ENCODE data around the gene BMP6.

Gene BMP6

GRCh38 chr6:7719364-7719850 is 6.5 kb upstream of the BMP6 start:
- in situ Hi-C loops (cut with MboI; ENCODE audit: low sequenced_read_pairs), result no loop called here

- in situ Hi-C loops (cut with MboI; ENCODE audit: low sequenced_read_pairs), result no loop called here
Measured at GRCh38 chr6:7720346-7720745, 5.6 kb upstream of the BMP6 start.

- in situ Hi-C loops (cut with MboI; ENCODE audit: low sequenced_read_pairs), result no loop called here
Measured at GRCh38 chr6:7721649-7722048, 4.2 kb upstream of the BMP6 start.

GRCh38 chr6:7723041-7723447 is 2.9 kb upstream of the BMP6 start:
- in situ Hi-C loops (cut with MboI; ENCODE audit: low sequenced_read_pairs), result no loop called here

GRCh38 chr6:7723554-7723953 is 2.3 kb upstream of the BMP6 start:
- in situ Hi-C loops (cut with MboI; ENCODE audit: low sequenced_read_pairs), result no loop called here

GRCh38 chr6:7725412-7725811 is 487 bp upstream of the BMP6 start:
- in situ Hi-C loops (cut with MboI; ENCODE audit: low sequenced_read_pairs), result no loop called here

GRCh38 chr6:7726416-7727085 is 652 bp downstream of the BMP6 start:
- in situ Hi-C loops (cut with MboI; ENCODE audit: low sequenced_read_pairs), result no loop called here

GRCh38 chr6:7727086-7727945 is 1.4 kb downstream of the BMP6 start:
- in situ Hi-C loops (cut with MboI; ENCODE audit: low sequenced_read_pairs), result no loop called here

- in situ Hi-C loops (cut with MboI; ENCODE audit: low sequenced_read_pairs), result no loop called here
Measured at GRCh38 chr6:7727946-7728854, 2.3 kb downstream of the BMP6 start.

GRCh38 chr6:7728855-7729590 is 3.1 kb downstream of the BMP6 start:
- in situ Hi-C loops (cut with MboI; ENCODE audit: low sequenced_read_pairs), result no loop called here

GRCh38 chr6:7730001-7730783 is 4.3 kb downstream of the BMP6 start:
- in situ Hi-C loops (cut with MboI; ENCODE audit: low sequenced_read_pairs), result no loop called here

GRCh38 chr6:7730784-7731227 is 4.9 kb downstream of the BMP6 start:
- in situ Hi-C loops (cut with MboI; ENCODE audit: low sequenced_read_pairs), result no loop called here

GRCh38 chr6:7731294-7731693 is 5.4 kb downstream of the BMP6 start:
- in situ Hi-C loops (cut with MboI; ENCODE audit: low sequenced_read_pairs), result no loop called here

GRCh38 chr6:7732228-7732627 is 6.3 kb downstream of the BMP6 start:
- in situ Hi-C loops (cut with MboI; ENCODE audit: low sequenced_read_pairs), result no loop called here

- in situ Hi-C loops (cut with MboI; ENCODE audit: low sequenced_read_pairs), result no loop called here
Measured at GRCh38 chr6:7734707-7735383, 8.9 kb downstream of the BMP6 start.

- in situ Hi-C loops (cut with MboI; ENCODE audit: low sequenced_read_pairs), result no loop called here
Measured at GRCh38 chr6:7737106-7737505, 11.2 kb downstream of the BMP6 start.

- in situ Hi-C loops (cut with MboI; ENCODE audit: low sequenced_read_pairs), result no loop called here
Measured at GRCh38 chr6:7737867-7738266, 12.0 kb downstream of the BMP6 start.

- in situ Hi-C loops (cut with MboI; ENCODE audit: low sequenced_read_pairs), result no loop called here
Measured at GRCh38 chr6:7742223-7742785, 16.4 kb downstream of the BMP6 start.

GRCh38 chr6:7745942-7746341 is 20.0 kb downstream of the BMP6 start:
- in situ Hi-C loops (cut with MboI; ENCODE audit: low sequenced_read_pairs), result no loop called here
